ENCODE results near the gene CLCN7.

CLCN7 gene

GRCh38 chr16:1495211-1495888, 20.5 kb upstream of the CLCN7 start:
- H3K27ac ChIP-seq = no peak overlapping the region

GRCh38 chr16:1494711-1495110, 19.9 kb upstream of the CLCN7 start:
- TF ChIP-seq ZFX (IDR thresholded peaks at IDR 0.05) (no peak), CTCF (conservative IDR thresholded peaks at IDR 0.05) (no peak; the same call in 1 of the 2 replicates)
- peak overlapping the region; percentile 87 for H3K27ac ChIP-seq

More at GRCh38 chr16:1495211-1495888, 20.5 kb upstream of the CLCN7 start:
- TF ChIP-seq CTCF (conservative IDR thresholded peaks at IDR 0.05) = no peak
- TF ChIP-seq ZFX (IDR thresholded peaks at IDR 0.05) = no peak

- H3K27ac ChIP-seq = peak overlapping the region; percentile 87
- TF ChIP-seq CTCF (conservative IDR thresholded peaks at IDR 0.05) (peak; percentile 75), ZFX (IDR thresholded peaks at IDR 0.05) (no peak)
Measured at GRCh38 chr16:1494129-1494640, 19.4 kb upstream of the CLCN7 start.

- peak overlapping the region; percentile 87 for H3K27ac ChIP-seq
- TF ChIP-seq CTCF (conservative IDR thresholded peaks at IDR 0.05) = no peak
- no peak for TF ChIP-seq ZFX (IDR thresholded peaks at IDR 0.05)
Measured at GRCh38 chr16:1493746-1494094, 18.9 kb upstream of the CLCN7 start.

GRCh38 chr16:1492923-1493745, 18.3 kb upstream of the CLCN7 start, which contains the start of gene TELO2:
Gene TELO2, plus strand, starts transcription at chr16:1493360. Its CDS starts 922 bp downstream, at chr16:1494282.
- TF ChIP-seq CTCF (conservative IDR thresholded peaks at IDR 0.05) = no peak
- TF ChIP-seq ZFX (IDR thresholded peaks at IDR 0.05) = 0 out of 2 replicates have a peak, but pooled peaks have one; percentile 47
- H3K27ac ChIP-seq = peak within 1 kb of the TSS; percentile 87

- H3K27ac ChIP-seq = peak overlapping the region; percentile 87
- TF ChIP-seq CTCF (conservative IDR thresholded peaks at IDR 0.05) (no peak), ZFX (IDR thresholded peaks at IDR 0.05) (no peak)
Measured at GRCh38 chr16:1492082-1492922, 17.5 kb upstream of the CLCN7 start.

All from C4-2B (cell line).